ENCODE data around the gene OR13C3.

Gene OR13C3

DNA sequence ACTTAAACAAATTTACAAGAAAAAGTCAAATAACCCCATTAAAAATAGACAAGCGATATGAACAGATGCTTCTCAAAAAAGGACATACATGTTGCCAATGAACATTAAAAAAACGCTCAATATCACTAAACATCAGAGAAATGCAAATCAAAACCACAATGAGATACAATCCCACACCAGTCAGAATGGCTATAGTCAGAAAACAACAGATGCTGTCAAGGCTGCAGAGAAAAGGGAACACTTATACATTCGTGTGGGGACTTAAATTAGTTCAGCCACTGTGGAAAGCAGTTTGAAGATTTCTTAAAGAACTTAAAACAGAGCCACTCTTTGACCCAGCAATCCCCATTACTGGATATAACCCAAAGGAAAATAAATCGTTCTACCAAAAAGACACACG, 21.8 kb downstream of the OR13C3 start:
- no peaks in the 10 kb centered on the region for H3K79me2 ChIP-seq (ENCODE audit: low read length)
- H2AFZ ChIP-seq (ENCODE audit: low read depth, low read length) = no peak overlapping the region
- H3K9me3 ChIP-seq (ENCODE audit: insufficient read depth, low read length) = no peaks in the 10 kb centered on the region
- no peak overlapping the region for H3K9ac ChIP-seq (ENCODE audit: low read length)
- no peak overlapping the region for H3K4me2 ChIP-seq (ENCODE audit: low read length)
- no peak overlapping the region for H3K4me3 ChIP-seq (ENCODE audit: low read length)
- H3K27ac ChIP-seq (ENCODE audit: low read length) = no peak overlapping the region
- TF ChIP-seq EZH2phosphoT487 (IDR thresholded peaks at IDR 0.05; ENCODE audit: low read depth) = no peak
- TF ChIP-seq, protein P1, sequence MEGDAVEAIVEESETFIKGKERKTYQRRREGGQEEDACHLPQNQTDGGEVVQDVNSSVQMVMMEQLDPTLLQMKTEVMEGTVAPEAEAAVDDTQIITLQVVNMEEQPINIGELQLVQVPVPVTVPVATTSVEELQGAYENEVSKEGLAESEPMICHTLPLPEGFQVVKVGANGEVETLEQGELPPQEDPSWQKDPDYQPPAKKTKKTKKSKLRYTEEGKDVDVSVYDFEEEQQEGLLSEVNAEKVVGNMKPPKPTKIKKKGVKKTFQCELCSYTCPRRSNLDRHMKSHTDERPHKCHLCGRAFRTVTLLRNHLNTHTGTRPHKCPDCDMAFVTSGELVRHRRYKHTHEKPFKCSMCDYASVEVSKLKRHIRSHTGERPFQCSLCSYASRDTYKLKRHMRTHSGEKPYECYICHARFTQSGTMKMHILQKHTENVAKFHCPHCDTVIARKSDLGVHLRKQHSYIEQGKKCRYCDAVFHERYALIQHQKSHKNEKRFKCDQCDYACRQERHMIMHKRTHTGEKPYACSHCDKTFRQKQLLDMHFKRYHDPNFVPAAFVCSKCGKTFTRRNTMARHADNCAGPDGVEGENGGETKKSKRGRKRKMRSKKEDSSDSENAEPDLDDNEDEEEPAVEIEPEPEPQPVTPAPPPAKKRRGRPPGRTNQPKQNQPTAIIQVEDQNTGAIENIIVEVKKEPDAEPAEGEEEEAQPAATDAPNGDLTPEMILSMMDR (IDR thresholded peaks at IDR 0.05; ENCODE audit: low read depth, low read length) = no peak
- no peaks in the 10 kb centered on the region for H3K36me3 ChIP-seq (replicated peaks; ENCODE audit: low read depth, low read length)
- H3K4me1 ChIP-seq (ENCODE audit: low read length) = no peaks in the 10 kb centered on the region
- no peaks in the 10 kb centered on the region for H3K27me3 ChIP-seq (ENCODE audit: low read depth, low read length)
- H4K20me1 ChIP-seq (ENCODE audit: insufficient read depth, low read length) = no peaks in the 10 kb centered on the region

DNA sequence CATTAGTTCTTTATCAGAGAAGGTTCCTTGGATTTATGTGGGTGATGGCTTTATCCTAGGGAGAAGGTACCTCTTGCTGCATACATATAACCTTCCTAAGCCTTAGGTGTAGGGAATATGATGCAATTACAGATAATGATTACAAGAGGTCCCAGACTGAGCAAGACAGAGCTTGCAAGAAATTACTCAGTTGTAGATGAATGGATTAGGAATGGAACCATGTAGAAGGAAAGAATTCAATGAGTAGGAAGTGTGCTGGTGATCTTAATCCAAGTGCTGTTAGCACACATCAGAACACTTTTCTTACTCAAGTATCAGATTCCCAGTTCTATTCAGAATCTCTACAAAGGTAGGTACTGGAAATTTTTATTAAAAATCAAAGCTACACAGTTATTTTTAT, 30.1 kb downstream of the OR13C3 start:
- Histone ChIP-seq H3K79me2 (ENCODE audit: low read length) (no peaks in the 10 kb centered on the region), H3K4me2 (ENCODE audit: low read length) (no peak overlapping the region), H3K4me1 (ENCODE audit: low read length) (no peaks in the 10 kb centered on the region), H3K4me3 (ENCODE audit: low read length) (no peak overlapping the region), H2AFZ (ENCODE audit: low read depth, low read length) (no peak overlapping the region), H4K20me1 (ENCODE audit: insufficient read depth, low read length) (no peaks in the 10 kb centered on the region), H3K27ac (ENCODE audit: low read length) (no peak overlapping the region), H3K27me3 (ENCODE audit: low read depth, low read length) (no peaks in the 10 kb centered on the region), H3K36me3 (replicated peaks; ENCODE audit: low read depth, low read length) (no peaks in the 10 kb centered on the region), H3K9me3 (ENCODE audit: insufficient read depth, low read length) (no peaks in the 10 kb centered on the region), H3K9ac (ENCODE audit: low read length) (no peak overlapping the region)
- no peak for TF ChIP-seq EZH2phosphoT487 (IDR thresholded peaks at IDR 0.05; ENCODE audit: low read depth)
- TF ChIP-seq, protein P1 (IDR thresholded peaks at IDR 0.05; ENCODE audit: low read depth, low read length) = no peak

DNA sequence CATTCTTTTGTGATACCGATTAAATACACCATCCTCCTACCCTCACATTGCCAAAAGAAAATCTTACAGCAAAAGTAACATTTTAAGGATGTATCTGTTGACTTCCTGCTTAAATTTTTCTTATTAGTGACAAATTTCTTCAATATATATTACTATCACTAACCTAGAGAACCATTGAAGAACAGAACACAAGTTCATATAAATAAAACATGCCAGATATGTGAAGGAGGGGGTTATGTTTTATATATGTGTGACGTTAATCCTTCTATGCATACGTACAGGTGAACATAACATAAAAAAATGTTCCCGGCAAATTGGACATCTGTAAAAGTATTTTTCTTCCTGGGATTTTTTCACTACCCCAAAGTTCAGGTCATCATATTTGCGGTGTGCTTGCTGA, 32.7 kb downstream of the OR13C3 start, which contains the start of gene OR13F1:
TSS of gene OR13F1 (plus strand) at position 301 of the 400 bp plus-strand sequence. CDS start at position 301, 0 bp downstream.
- no peak within 1 kb of the TSS for H3K27ac ChIP-seq (ENCODE audit: low read length)

DNA sequence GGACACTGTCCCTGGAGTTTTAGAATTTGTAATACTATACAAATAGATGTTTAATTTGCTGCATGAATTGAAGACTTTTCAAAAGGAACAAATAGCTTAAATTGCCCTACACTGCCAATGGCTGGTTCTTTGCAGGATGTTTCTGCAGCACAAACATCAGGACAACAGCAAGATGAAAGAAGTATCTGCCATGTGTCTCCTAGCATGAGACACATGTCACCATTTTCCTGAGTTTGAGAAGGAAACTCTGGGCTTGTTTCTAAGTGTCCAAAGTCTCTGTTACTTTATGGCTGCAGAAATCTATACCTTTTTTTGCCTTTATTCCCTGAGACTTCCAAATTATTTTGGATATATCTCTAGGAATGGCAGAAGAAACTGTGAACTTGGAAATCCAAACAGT, 33.2 kb downstream of the OR13C3 start:
- TF ChIP-seq EZH2phosphoT487 (IDR thresholded peaks at IDR 0.05; ENCODE audit: low read depth) = no peak
- TF ChIP-seq, protein P1 (IDR thresholded peaks at IDR 0.05; ENCODE audit: low read depth, low read length) = no peak

More for the DNA sequence above, 32.7 kb downstream of the OR13C3 start, which contains the start of gene OR13F1:
- Histone ChIP-seq H2AFZ (ENCODE audit: low read depth, low read length) (no peak within 1 kb of the TSS), H3K9me3 (ENCODE audit: insufficient read depth, low read length) (no peaks in the 10 kb centered on the region), H3K4me1 (ENCODE audit: low read length) (no peaks in the 10 kb centered on the region), H3K27me3 (ENCODE audit: low read depth, low read length) (no peaks in the 10 kb centered on the region), H3K36me3 (replicated peaks; ENCODE audit: low read depth, low read length) (no peaks in the 10 kb centered on the region), H3K4me2 (ENCODE audit: low read length) (no peak within 1 kb of the TSS), H3K9ac (ENCODE audit: low read length) (no peak within 1 kb of the TSS), H3K4me3 (ENCODE audit: low read length) (no peak within 1 kb of the TSS), H4K20me1 (ENCODE audit: insufficient read depth, low read length) (no peaks in the 10 kb centered on the region), H3K79me2 (ENCODE audit: low read length) (no peaks in the 10 kb centered on the region)
- TF ChIP-seq EZH2phosphoT487 (IDR thresholded peaks at IDR 0.05; ENCODE audit: low read depth) = no peak
- TF ChIP-seq, protein P1 (IDR thresholded peaks at IDR 0.05; ENCODE audit: low read depth, low read length) = no peak

More for the DNA sequence above, 33.2 kb downstream of the OR13C3 start:
- H3K4me3 ChIP-seq (ENCODE audit: low read length) = no peak overlapping the region
- no peaks in the 10 kb centered on the region for H3K27me3 ChIP-seq (ENCODE audit: low read depth, low read length)
- no peak overlapping the region for H2AFZ ChIP-seq (ENCODE audit: low read depth, low read length)
- no peak overlapping the region for H3K4me2 ChIP-seq (ENCODE audit: low read length)
- no peaks in the 10 kb centered on the region for H4K20me1 ChIP-seq (ENCODE audit: insufficient read depth, low read length)
- H3K79me2 ChIP-seq (ENCODE audit: low read length) = no peaks in the 10 kb centered on the region
- H3K9ac ChIP-seq (ENCODE audit: low read length) = no peak overlapping the region
- H3K27ac ChIP-seq (ENCODE audit: low read length) = no peak overlapping the region
- no peaks in the 10 kb centered on the region for H3K4me1 ChIP-seq (ENCODE audit: low read length)
- H3K36me3 ChIP-seq (replicated peaks; ENCODE audit: low read depth, low read length) = no peaks in the 10 kb centered on the region
- H3K9me3 ChIP-seq (ENCODE audit: insufficient read depth, low read length) = no peaks in the 10 kb centered on the region

All from OCI-LY3 (cell line).